ENCODE results near the gene MYRF.

- TF ChIP-seq EZH2phosphoT487 (IDR thresholded peaks at IDR 0.05; ENCODE audit: borderline replicate concordance) (no peak), CTCF (conservative IDR thresholded peaks at IDR 0.05; ENCODE audit: low read length) (no peak)
Observed at GRCh38 chr11:61724437-61724836, 28.0 kb upstream of the MYRF start.
